K562 (cell line): ENCODE data around the gene DTX3. TPM values are rescaled to one million over a fixed set of nuclear protein-coding genes. Genes with fewer than 3 reads are reported as not detected.

ENCODE experiments used
- ATAC-seq: fragments of 200-7000 bp; cut with Tn5 transposase; 3 replicates; pipeline ENCODE4 v1.9.1; 2020; ENCODE audit warnings: moderate library complexity
- BruUV-seq: library from RNA; stranded (reverse); fragments of 400-500 nt; replicated peaks from 2 replicates; lab custom pipeline; 2021; lab: Mats Ljungman, UMichigan
- CTCF ChIA-PET: fragments of 300-600 bp; formaldehyde crosslinking; extraction: SDS; loops from one replicate; lab custom pipeline; 2021; ENCODE audit warnings: low intra/inter-chr PET ratio; lab: Yijun Ruan, JAX
- POLR2A ChIA-PET: fragments of 300-600, 350-650 bp; sonication (Branson Sonifier 250); formaldehyde crosslinking; extraction: SDS; loops from one replicate; lab custom pipeline; 2021; ENCODE audit warnings: antibody characterized with exemption, inconsistent platforms; lab: Yijun Ruan, JAX
- DNase-seq, 4 experiments: peaks; one replicate each; pipeline versions ENCODE4 v3.0.0 to v3.0.0-alpha.2; 2011 to 2018; ENCODE audit warnings: low spot score in 3 of 4, mixed read lengths in 3 of 4; ENCODE audit errors: extremely low read depth in 1 of 4
- FAIRE-seq: peaks from 2 replicates; lab custom pipeline; 2011; peaks lifted over from hg19 to GRCh38; lab: Jason Lieb, UNC
- H2AFZ ChIP-seq: 2 replicates; pipeline ENCODE4 v1.6.0; 2011; ENCODE audit warnings: low read depth, low read length, control low read depth, inconsistent platforms
- H3K27ac ChIP-seq: fragments of 200-600 bp; 3 replicates; pipeline ENCODE4 v1.8.0; 2011; ENCODE audit warnings: low read depth, mild to moderate bottlenecking, control low read depth, inconsistent platforms, low read length, moderate library complexity, mixed read lengths; ENCODE audit errors: extremely low read depth
- H3K27me3 ChIP-seq, 2 experiments: fragments of 300-600 bp in 1 of 2; 2 replicates in 1 of 2; 3 replicates in 1 of 2; pipeline versions ENCODE4 v1.6.0 to v1.8.0; 2011; ENCODE audit warnings: inconsistent platforms in 2 of 2, low read length in 2 of 2, mild to moderate bottlenecking in 1 of 2, mixed read lengths in 1 of 2, moderate library complexity in 1 of 2; ENCODE audit not compliant: control insufficient read depth in 2 of 2, insufficient read depth in 2 of 2
- H3K36me3 ChIP-seq: fragments of 300-600 bp; 3 replicates; pipeline ENCODE4 v1.8.0; 2011; ENCODE audit warnings: mild to moderate bottlenecking, low read length, inconsistent platforms; ENCODE audit not compliant: control insufficient read depth, insufficient read depth
- H3K4me1 ChIP-seq, 2 experiments: fragments of 200-600 bp in 1 of 2; replicated peaks in 1 of 2; 2 replicates in 1 of 2; 3 replicates in 1 of 2; pipeline versions ENCODE4 v1.5.1 to v1.8.0; 2011; ENCODE audit warnings: inconsistent platforms in 2 of 2, low read length in 2 of 2, mild to moderate bottlenecking in 1 of 2, mixed read lengths in 1 of 2, moderate library complexity in 1 of 2; ENCODE audit not compliant: control insufficient read depth in 2 of 2, insufficient read depth in 2 of 2
- H3K4me2 ChIP-seq: 2 replicates; pipeline ENCODE4 v1.6.1; 2011; ENCODE audit warnings: low read length, control low read depth, inconsistent platforms, mixed read lengths; ENCODE audit not compliant: insufficient read depth
- H3K4me3 ChIP-seq: fragments of 200-600 bp; sonication (generic), shearing (Covaris generic); 2 replicates; pipeline ENCODE4 v1.5.1; 2016; ENCODE audit warnings: control low read depth, inconsistent platforms
- H3K79me2 ChIP-seq: fragments of 200-600 bp; 3 replicates; pipeline ENCODE4 v1.8.0; 2011; ENCODE audit warnings: low read length, inconsistent platforms; ENCODE audit not compliant: control insufficient read depth, insufficient read depth
- H3K9ac ChIP-seq, 2 experiments: 2 replicates each; pipeline versions ENCODE4 v1.6.0 to v1.6.1; 2011; ENCODE audit warnings: low read depth in 2 of 2, low read length in 2 of 2, control low read depth in 1 of 2, inconsistent platforms in 1 of 2, mild to moderate bottlenecking in 1 of 2, mixed read lengths in 1 of 2; ENCODE audit not compliant: insufficient read depth in 1 of 2
- H3K9me1 ChIP-seq: one replicate; pipeline ENCODE4 v1.6.0; 2011; ENCODE audit warnings: inconsistent platforms, mild to moderate bottlenecking, low read length, moderate library complexity; ENCODE audit not compliant: control insufficient read depth, insufficient read depth
- H3K9me3 ChIP-seq: replicated peaks from 2 replicates; pipeline ENCODE4 v1.5.1; 2011; ENCODE audit warnings: low read depth, low read length, inconsistent platforms; ENCODE audit not compliant: control insufficient read depth, insufficient read depth
- H4K20me1 ChIP-seq: replicated peaks from 2 replicates; pipeline ENCODE4 v1.6.1; 2011; ENCODE audit warnings: low read length, inconsistent platforms, mixed read lengths; ENCODE audit not compliant: control insufficient read depth, insufficient read depth
- ATF4 ChIP-seq: fragments of 450-650 bp; formaldehyde crosslinking; IDR thresholded peaks from 2 replicates; pipeline ENCODE4 v1.4.0; 2022; ENCODE audit warnings: mild to moderate bottlenecking, moderate library complexity
- EZH2 ChIP-seq: IDR thresholded peaks from 2 replicates; pipeline ENCODE4 v1.6.1; 2012; ENCODE audit warnings: low read depth, mild to moderate bottlenecking, inconsistent platforms, low read length, borderline replicate concordance
- HEY1 ChIP-seq: fragments of 250-450 bp; sonication (Bioruptor Pico); IDR thresholded peaks from 2 replicates; pipeline ENCODE4 v1.5.0; 2020; ENCODE audit warnings: mild to moderate bottlenecking, moderate library complexity, borderline replicate concordance
- ILF3 ChIP-seq: fragments of 450-650 bp; IDR thresholded peaks from 2 replicates; pipeline ENCODE4 v1.6.1; 2018; ENCODE audit warnings: antibody characterized with exemption, mild to moderate bottlenecking, moderate library complexity, borderline replicate concordance
- MBD2 ChIP-seq: sonication (generic); IDR thresholded peaks from 2 replicates; pipeline ENCODE4 v1.6.1; 2016; ENCODE audit warnings: low read depth, borderline replicate concordance
- MCM2 ChIP-seq: fragments of 450-650 bp; IDR thresholded peaks from 2 replicates; pipeline ENCODE4 v1.6.1; 2017; ENCODE audit warnings: low read depth, mild to moderate bottlenecking
- MCM7 ChIP-seq, 2 experiments: fragments of 450-650 bp; IDR thresholded peaks; 2 replicates each; pipeline ENCODE4 v1.6.1; 2016 to 2018
- POLR3A ChIP-seq: IDR thresholded peaks from 2 replicates; pipeline ENCODE4 v1.6.1; 2011; ENCODE audit warnings: borderline replicate concordance, mild to moderate bottlenecking, moderate library complexity; ENCODE audit not compliant: insufficient read length, insufficient read depth; ENCODE audit errors: extremely low read depth
- ZBTB9 ChIP-seq: fragments of 450-650 bp; formaldehyde crosslinking; IDR thresholded peaks from 2 replicates; pipeline ENCODE4 v1.4.0; 2020; ENCODE audit warnings: mild to moderate bottlenecking, moderate library complexity
- ZNF184 ChIP-seq: sonication (generic); formaldehyde crosslinking; IDR thresholded peaks from 2 replicates; pipeline ENCODE4 v1.5.0; 2020; ENCODE audit warnings: missing genetic modification reagents
- ZNF764 ChIP-seq: fragments of 250-450 bp; sonication (Bioruptor Pico); IDR thresholded peaks from 2 replicates; pipeline ENCODE4 v1.4.0; 2020; ENCODE audit warnings: low read depth, mild to moderate bottlenecking, moderate library complexity
- ZNF778 ChIP-seq: fragments of 450-650 bp; formaldehyde crosslinking; IDR thresholded peaks from 2 replicates; pipeline ENCODE4 v1.4.0; 2020; ENCODE audit warnings: mild to moderate bottlenecking, moderate library complexity
- WGBS: fragments of 100-300 bp; shearing (Covaris generic); methylation state at CpG from one replicate; pipeline ENCODE4 v1.1.6; 2016; ENCODE audit warnings: low coverage, mixed read lengths; ENCODE audit not compliant: insufficient coverage; ENCODE audit errors: missing lambda C conversion rate; 5-methylcytosine and 5-hydroxymethylcytosine counted together
- in situ Hi-C: fragments of 300-500 bp; cut with MboI; formaldehyde crosslinking; loops from 4 replicates; pipeline ENCODE4 v1.15.0; 2018; ENCODE audit warnings: inconsistent platforms, mixed read lengths
- intact Hi-C: fragments of 100-400 bp; cut with micrococcal nuclease; formaldehyde crosslinking; loops from 2 replicates; pipeline ENCODE4 v1.14.2; 2022
- polyA plus RNA-seq, 8 experiments: library from polyadenylated mRNA; depleted of rRNA in 4 of 8; stranded (reverse) in 5 of 8; unstranded in 3 of 8; fragments of >200 nt; fragmentation: Nextera tagmentation in 2 of 8; fragmentation: Illumina TruSeq in 1 of 8; extraction: Ambion mirVana in 2 of 8; extraction: Trizol in 1 of 8; gene quantifications; 2 replicates each; pipeline versions ENCODE4 v1.2.1 to v1.2.3, GENCODE V29; 2011 to 2014; ENCODE audit warnings: inconsistent platforms in 1 of 8, missing spikeins in 1 of 8
- total RNA-seq, 7 experiments: library from RNA; depleted of rRNA in 6 of 7; stranded (reverse); fragments of >200 nt in 6 of 7; fragmentation: Illumina TruSeq in 2 of 7; extraction: Trizol in 2 of 7; gene quantifications; 2 replicates each; pipeline versions ENCODE4 v1.2.1 to v1.2.3, GENCODE V29; 2011 to 2021; ENCODE audit warnings: low replicate concordance in 1 of 7

DTX3 gene
- total and polyA plus RNA-seq, 9 of the 15 experiments (the other 6 are each of a cell fraction or from before 2014, with no cell fraction given), result 0.03 to 0.09 (median 0.06) TPM; not detected in 6

GRCh38 chr12:57574795-57575194 is 29.8 kb upstream of the DTX3 start:
- no peak overlapping the region for H2AFZ ChIP-seq
- CTCF ChIA-PET, result no interaction called here
- WGBS, result 72% methylated on average over 10 of the region's 10 CpGs
- no TSS peak for BruUV-seq
- no peak overlapping the region for H3K4me2 ChIP-seq
- ATAC-seq (no peak), FAIRE-seq (no peak)
- H3K79me2 ChIP-seq, result no peaks in the 10 kb centered on the region
- intact Hi-C loops, result no loop called here
- H3K4me1 ChIP-seq, result no peaks in the 10 kb centered on the region
- in situ Hi-C loops, result no loop called here
- TF ChIP-seq HEY1 (CRISPR knock-in tag) (no peak), MCM7 (IDR thresholded peaks at IDR 0.05) (no peak), EZH2 (no peak), ATF4 (CRISPR knock-in tag) (no peak), ILF3 (no peak), MCM2 (no peak), MBD2 (no peak), POLR3A (no peak), ZNF778 (CRISPR knock-in tag) (no peak), ZNF184 (CRISPR knock-in tag) (no peak), ZNF764 (no peak), ZBTB9 (CRISPR knock-in tag) (no peak)
- TF ChIP-seq, all 486 proteins: peak for 0
- no peak for DNase-seq
- H3K9me1 ChIP-seq, result peaks cover 7% of the 10 kb centered on the region
- no peaks in the 10 kb centered on the region for H3K9me3 ChIP-seq
- peaks cover 78% of the 10 kb centered on the region for H3K36me3 ChIP-seq
- no peak overlapping the region for H3K4me3 ChIP-seq
- no peaks in the 10 kb centered on the region for H3K27me3 ChIP-seq
- H4K20me1 ChIP-seq, result no peaks in the 10 kb centered on the region
- no peak overlapping the region for H3K9ac ChIP-seq
- no peak overlapping the region for H3K27ac ChIP-seq
- POLR2A ChIA-PET, result interaction anchor here (0.7 to 1.7 kb wide), 7 partner anchors 8 to 55 kb away, joined by 3 to 5 read pairs (median 4); partner anchors contain the start of gene PIP4K2C
